Fibroblast of mammary gland (primary cell): Measurements from ENCODE around the gene SLC2A6.

Experiments used
- DNase-seq: peaks from one replicate; pipeline ENCODE4 v3.0.0-alpha.2; 2010; ENCODE audit warnings: low read depth
- H3K4me3 ChIP-seq: 2 replicates; pipeline ENCODE4 v1.5.1; 2011; ENCODE audit warnings: low read depth, mild to moderate bottlenecking, low read length, moderate library complexity; ENCODE audit not compliant: control insufficient read depth
- CTCF ChIP-seq: conservative IDR thresholded peaks from 2 replicates; pipeline ENCODE4 v1.5.1; 2011; ENCODE audit warnings: low read depth, low read length, inconsistent platforms; ENCODE audit not compliant: control insufficient read depth, insufficient read depth

The SLC2A6 gene

GRCh38 chr9:133494636-133495326, 15.9 kb upstream of the SLC2A6 start:
- TF ChIP-seq CTCF: no peak
- no peak overlapping the region for H3K4me3 ChIP-seq
- DNase-seq: no peak

DNA sequence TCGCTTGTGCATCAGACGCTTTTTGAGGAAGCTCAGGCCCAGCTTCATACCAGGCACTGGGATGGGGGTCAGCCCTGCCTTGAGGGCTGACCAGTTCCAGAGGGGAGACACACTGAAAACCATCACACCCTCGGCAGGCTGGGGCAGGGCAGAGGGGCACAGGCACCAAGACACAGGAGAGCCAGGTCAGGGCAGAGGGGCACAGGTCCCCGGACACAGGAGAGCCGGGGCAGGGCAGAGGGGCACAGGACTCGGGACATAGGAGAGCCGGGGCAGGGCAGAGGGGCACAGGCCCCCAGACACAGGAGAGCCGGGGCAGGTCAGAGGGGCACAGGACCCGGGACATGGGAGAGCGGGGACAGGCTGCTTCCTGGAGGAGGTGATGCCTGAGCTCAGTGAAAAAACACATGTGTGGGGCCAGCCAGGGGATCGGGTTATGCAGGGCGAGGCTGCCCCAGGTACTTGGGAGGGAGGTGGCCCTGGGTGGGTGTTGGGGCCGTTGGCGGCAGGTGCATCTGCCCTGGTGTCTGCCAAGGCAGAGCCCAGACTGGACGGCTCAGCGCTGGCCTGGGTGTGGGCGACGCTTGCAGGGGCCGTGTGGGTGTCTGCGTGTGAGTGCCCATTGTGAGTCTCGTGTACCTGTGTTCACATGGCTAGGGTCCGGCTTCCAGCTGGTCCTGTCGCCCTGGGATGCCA, 15.1 kb upstream of the SLC2A6 start:
- no peak for TF ChIP-seq CTCF
- no peak for DNase-seq

GRCh38 chr9:133493428-133493827, 14.5 kb upstream of the SLC2A6 start:
- no peak for TF ChIP-seq CTCF
- DNase-seq: no peak
- H3K4me3 ChIP-seq: no peak overlapping the region

More for the DNA sequence above, 15.1 kb upstream of the SLC2A6 start:
- H3K4me3 ChIP-seq: no peak overlapping the region

- TF ChIP-seq CTCF: no peak
- DNase-seq: no peak
- H3K4me3 ChIP-seq: no peak overlapping the region
Measured at GRCh38 chr9:133492061-133493021, 13.4 kb upstream of the SLC2A6 start.

DNA sequence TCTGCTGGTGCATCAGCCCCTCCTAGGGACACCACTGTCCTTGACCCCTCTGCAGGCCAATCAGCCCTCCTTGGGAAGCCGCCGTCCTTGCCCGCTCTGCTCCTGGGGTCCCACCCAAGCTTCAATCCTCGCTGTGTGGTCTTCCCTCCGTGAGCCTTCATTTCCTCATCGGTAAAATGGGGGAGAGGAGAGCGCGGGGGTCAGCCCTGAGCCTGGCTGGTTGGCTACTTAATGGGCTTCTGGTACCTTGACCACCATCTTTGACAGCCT, 12.7 kb upstream of the SLC2A6 start:
- no peak overlapping the region for H3K4me3 ChIP-seq
- DNase-seq: no peak
- no peak for TF ChIP-seq CTCF

GRCh38 chr9:133490865-133491655, 12.2 kb upstream of the SLC2A6 start:
- no peak for TF ChIP-seq CTCF
- no peak for DNase-seq
- no peak overlapping the region for H3K4me3 ChIP-seq
